ENCODE data around the gene PAPSS2.

The PAPSS2 gene

DNA sequence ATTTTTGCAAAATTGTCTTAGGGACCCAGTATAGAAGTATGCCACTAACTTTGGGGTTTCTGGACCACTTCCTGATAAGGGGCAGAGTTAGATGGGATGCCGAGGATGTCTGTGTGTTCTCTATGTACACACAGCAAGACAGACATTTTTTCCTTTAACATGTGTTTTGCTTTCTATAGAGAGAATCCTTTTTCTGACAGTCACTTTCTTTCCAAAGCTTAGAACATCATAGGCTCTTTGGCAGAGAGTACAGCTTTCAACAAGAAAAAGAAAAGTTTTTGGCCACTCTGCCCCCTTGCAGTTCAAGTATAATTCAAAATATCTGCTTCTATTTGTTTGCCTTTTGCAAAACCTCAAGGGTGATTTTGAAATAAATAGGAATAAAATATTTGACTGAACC, 44.1 kb downstream of the PAPSS2 start:
- Histone ChIP-seq H3K4me3 (no peak overlapping the region), H3K27ac (no peak overlapping the region)
- TF ChIP-seq, protein P1, sequence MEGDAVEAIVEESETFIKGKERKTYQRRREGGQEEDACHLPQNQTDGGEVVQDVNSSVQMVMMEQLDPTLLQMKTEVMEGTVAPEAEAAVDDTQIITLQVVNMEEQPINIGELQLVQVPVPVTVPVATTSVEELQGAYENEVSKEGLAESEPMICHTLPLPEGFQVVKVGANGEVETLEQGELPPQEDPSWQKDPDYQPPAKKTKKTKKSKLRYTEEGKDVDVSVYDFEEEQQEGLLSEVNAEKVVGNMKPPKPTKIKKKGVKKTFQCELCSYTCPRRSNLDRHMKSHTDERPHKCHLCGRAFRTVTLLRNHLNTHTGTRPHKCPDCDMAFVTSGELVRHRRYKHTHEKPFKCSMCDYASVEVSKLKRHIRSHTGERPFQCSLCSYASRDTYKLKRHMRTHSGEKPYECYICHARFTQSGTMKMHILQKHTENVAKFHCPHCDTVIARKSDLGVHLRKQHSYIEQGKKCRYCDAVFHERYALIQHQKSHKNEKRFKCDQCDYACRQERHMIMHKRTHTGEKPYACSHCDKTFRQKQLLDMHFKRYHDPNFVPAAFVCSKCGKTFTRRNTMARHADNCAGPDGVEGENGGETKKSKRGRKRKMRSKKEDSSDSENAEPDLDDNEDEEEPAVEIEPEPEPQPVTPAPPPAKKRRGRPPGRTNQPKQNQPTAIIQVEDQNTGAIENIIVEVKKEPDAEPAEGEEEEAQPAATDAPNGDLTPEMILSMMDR (IDR thresholded peaks at IDR 0.05): no peak
- no peak for DNase-seq (ENCODE audit: low spot score)

DNA sequence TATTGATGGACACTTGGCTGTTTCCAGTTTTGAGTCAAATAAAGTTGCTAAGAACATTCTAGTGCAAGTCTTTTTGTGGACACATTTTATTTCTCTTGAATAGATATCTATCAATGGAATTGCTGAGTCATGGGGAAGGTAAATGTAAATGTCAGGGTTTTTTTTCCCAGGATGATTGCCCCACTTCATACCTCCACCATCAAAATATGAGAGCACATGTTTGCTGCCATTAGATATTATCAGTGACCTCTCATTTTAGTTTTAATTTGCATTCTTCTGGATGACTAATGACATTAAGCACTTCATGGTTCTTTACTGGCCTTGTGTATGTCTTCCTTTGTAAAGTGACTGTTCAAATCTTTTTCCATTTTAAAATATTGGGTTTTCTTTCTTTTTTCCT, 45.7 kb downstream of the PAPSS2 start:
- Histone ChIP-seq H3K27ac (no peak overlapping the region), H3K4me3 (no peak overlapping the region)
- no peak for DNase-seq (ENCODE audit: low spot score)
- TF ChIP-seq, protein P1 (IDR thresholded peaks at IDR 0.05): no peak

DNA sequence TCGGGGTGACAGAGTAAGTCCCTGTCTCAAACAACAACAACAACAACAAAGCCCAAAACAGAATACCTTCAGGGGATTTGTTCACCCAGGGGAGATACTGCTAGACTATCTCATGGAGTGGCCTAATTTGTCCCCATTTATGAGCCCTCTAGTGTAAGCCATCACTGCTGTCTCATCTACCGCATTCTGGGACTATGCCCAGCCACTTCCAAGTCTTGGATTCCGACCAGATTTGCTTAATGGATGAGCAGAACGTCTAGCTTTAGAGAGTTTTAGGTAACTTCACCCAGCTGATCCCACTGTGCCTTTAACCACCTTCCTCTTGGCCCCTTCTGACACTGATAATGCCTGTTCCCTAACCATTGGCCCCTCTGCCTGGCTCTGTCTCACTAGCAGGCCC, 47.1 kb downstream of the PAPSS2 start:
- DNase-seq (ENCODE audit: low spot score): no peak
- H3K4me3 ChIP-seq: no peak overlapping the region

DNA sequence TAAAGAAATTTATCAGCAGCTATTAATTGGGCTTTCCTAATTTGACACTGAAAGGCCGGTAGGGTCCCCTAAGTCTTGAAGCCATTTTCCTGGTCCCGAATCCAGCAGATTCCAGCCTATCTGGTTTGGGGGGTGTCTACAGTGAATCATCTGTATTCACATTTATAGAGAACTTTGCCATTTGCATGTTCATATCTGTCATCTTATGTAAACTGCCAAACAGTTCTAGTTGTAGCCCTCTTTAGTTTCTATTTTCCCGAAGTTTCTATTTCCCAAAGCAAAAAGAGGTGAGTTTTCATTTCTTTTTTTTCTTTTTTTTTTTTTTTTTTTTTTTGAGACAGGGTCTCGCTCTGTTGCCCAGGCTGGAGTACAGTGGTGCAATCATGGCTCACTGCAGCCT, 47.6 kb downstream of the PAPSS2 start:
- DNase-seq (ENCODE audit: low spot score): no peak
- H3K4me3 ChIP-seq: no peak overlapping the region
- H3K27ac ChIP-seq: no peak overlapping the region
- TF ChIP-seq, protein P1 (IDR thresholded peaks at IDR 0.05): no peak

More for the DNA sequence above, 47.1 kb downstream of the PAPSS2 start:
- H3K27ac ChIP-seq: no peak overlapping the region
- TF ChIP-seq, protein P1 (IDR thresholded peaks at IDR 0.05): no peak

DNA sequence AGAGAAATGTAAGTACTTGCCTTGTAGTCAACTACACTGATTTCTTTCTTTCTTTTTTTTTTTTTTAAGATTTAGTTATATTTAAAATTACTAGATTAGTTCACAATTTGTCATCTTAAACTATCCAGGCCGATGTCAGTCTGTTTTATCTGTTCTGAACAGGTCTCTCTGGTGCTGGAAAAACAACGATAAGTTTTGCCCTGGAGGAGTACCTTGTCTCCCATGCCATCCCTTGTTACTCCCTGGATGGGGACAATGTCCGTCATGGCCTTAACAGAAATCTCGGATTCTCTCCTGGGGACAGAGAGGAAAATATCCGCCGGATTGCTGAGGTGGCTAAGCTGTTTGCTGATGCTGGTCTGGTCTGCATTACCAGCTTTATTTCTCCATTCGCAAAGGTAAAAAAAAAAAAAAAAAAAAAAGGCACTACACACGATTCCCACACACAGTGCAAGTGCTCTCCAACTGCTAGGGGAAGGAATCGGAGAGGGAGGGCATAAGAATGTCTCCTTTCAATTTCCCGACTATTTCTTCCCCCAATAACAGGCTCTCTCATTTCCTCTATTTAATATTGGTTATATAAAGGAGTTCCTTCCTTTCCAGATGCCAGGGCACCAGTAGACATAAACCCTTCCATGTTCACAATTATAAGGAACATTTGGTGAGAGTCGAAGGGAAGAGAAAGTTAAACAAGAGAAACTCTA, 53.4 kb downstream of the PAPSS2 start:
- no peak overlapping the region for H3K27ac ChIP-seq
- DNase-seq (ENCODE audit: low spot score): no peak
- TF ChIP-seq, protein P1 (IDR thresholded peaks at IDR 0.05): no peak
- H3K4me3 ChIP-seq: no peak overlapping the region

DNA sequence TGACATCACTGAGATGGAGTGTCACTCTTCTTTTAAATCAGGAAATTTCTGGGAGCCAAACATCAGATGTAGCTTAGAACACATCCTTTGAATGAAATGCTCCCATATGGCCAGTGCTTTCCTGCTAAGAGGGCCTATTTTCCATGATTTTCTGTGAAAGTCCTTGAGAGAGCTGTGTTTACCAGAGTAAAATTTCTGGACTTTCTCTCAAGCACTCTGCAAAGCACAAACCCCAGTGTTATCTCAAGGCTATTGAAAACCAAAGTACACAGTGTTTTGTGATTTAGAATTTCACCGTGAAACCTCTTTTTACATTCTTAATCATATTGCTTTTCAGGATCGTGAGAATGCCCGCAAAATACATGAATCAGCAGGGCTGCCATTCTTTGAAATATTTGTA, 54.0 kb downstream of the PAPSS2 start:
- TF ChIP-seq, protein P1 (IDR thresholded peaks at IDR 0.05): no peak
- H3K27ac ChIP-seq: no peak overlapping the region
- no peak for DNase-seq (ENCODE audit: low spot score)
- no peak overlapping the region for H3K4me3 ChIP-seq
